KOPT-K1 (cell line): Measurements from ENCODE around the gene LACTB.

Experiments used
- H3K27ac ChIP-seq: fragments of 200-600 bp; sonication (generic); 2 replicates; pipeline ENCODE4 v1.5.1; 2016; ENCODE audit warnings: antibody characterized with exemption, mild to moderate bottlenecking, low read depth, low read length; ENCODE audit not compliant: poor library complexity, severe bottlenecking
- H3K36me3 ChIP-seq: fragments of 200-600 bp; sonication (generic); 2 replicates; pipeline ENCODE4 v1.5.1; 2017; ENCODE audit warnings: antibody characterized with exemption, mild to moderate bottlenecking, low read length, moderate library complexity; ENCODE audit not compliant: insufficient read depth
- H3K9me3 ChIP-seq: fragments of 200-600 bp; sonication (generic); 2 replicates; pipeline ENCODE4 v1.5.1; 2017; ENCODE audit warnings: antibody characterized with exemption, low read length, mild to moderate bottlenecking; ENCODE audit not compliant: insufficient read depth, poor library complexity, severe bottlenecking

The LACTB gene

GRCh38 chr15:63135281-63135680 lies 13.6 kb downstream of the LACTB start:
- H3K36me3 ChIP-seq, result no peaks in the 10 kb centered on the region
- no peak overlapping the region for H3K27ac ChIP-seq
- H3K9me3 ChIP-seq, result no peaks in the 10 kb centered on the region

- no peak overlapping the region for H3K27ac ChIP-seq
- no peaks in the 10 kb centered on the region for H3K9me3 ChIP-seq
- H3K36me3 ChIP-seq, result no peaks in the 10 kb centered on the region
Observed at GRCh38 chr15:63135804-63136203, 14.1 kb downstream of the LACTB start.

GRCh38 chr15:63136742-63137141 lies 15.1 kb downstream of the LACTB start:
- no peaks in the 10 kb centered on the region for H3K9me3 ChIP-seq
- H3K36me3 ChIP-seq, result no peaks in the 10 kb centered on the region
- H3K27ac ChIP-seq, result no peak overlapping the region

- no peaks in the 10 kb centered on the region for H3K9me3 ChIP-seq
- H3K36me3 ChIP-seq, result no peaks in the 10 kb centered on the region
- H3K27ac ChIP-seq, result no peak overlapping the region
Observed at GRCh38 chr15:63140936-63141335, 19.3 kb downstream of the LACTB start.

GRCh38 chr15:63145426-63145825 lies 23.8 kb downstream of the LACTB start:
- no peaks in the 10 kb centered on the region for H3K9me3 ChIP-seq
- no peak overlapping the region for H3K27ac ChIP-seq
- no peaks in the 10 kb centered on the region for H3K36me3 ChIP-seq

GRCh38 chr15:63146684-63147083 lies 25.0 kb downstream of the LACTB start:
- Histone ChIP-seq H3K27ac (no peak overlapping the region), H3K9me3 (no peaks in the 10 kb centered on the region), H3K36me3 (peaks cover 2% of the 10 kb centered on the region; the same call in 1 of the 2 replicates)

- Histone ChIP-seq H3K36me3 (peaks cover 17% of the 10 kb centered on the region; the same call in 1 of the 2 replicates), H3K27ac (no peak overlapping the region), H3K9me3 (no peaks in the 10 kb centered on the region)
Observed at GRCh38 chr15:63151665-63152064, 30.0 kb downstream of the LACTB start.

GRCh38 chr15:63155486-63155885 lies 33.8 kb downstream of the LACTB start:
- no peak overlapping the region for H3K27ac ChIP-seq
- peaks cover 17% of the 10 kb centered on the region; the same call in 1 of the 2 replicates for H3K36me3 ChIP-seq
- no peaks in the 10 kb centered on the region for H3K9me3 ChIP-seq

GRCh38 chr15:63156086-63156710 lies 34.5 kb downstream of the LACTB start:
- peak overlapping the region; percentile 66 for H3K27ac ChIP-seq
- H3K36me3 ChIP-seq, result peaks cover 17% of the 10 kb centered on the region; the same call in 1 of the 2 replicates
- no peaks in the 10 kb centered on the region for H3K9me3 ChIP-seq

GRCh38 chr15:63156755-63157117 lies 35.1 kb downstream of the LACTB start:
- Histone ChIP-seq H3K36me3 (peaks cover 15% of the 10 kb centered on the region; the same call in 1 of the 2 replicates), H3K9me3 (no peaks in the 10 kb centered on the region), H3K27ac (peak overlapping the region; percentile 66)

GRCh38 chr15:63157118-63157843 lies 35.6 kb downstream of the LACTB start, which contains the start of gene RPS27L:
Gene RPS27L, minus strand, starts transcription at chr15:63157477. Its CDS starts 72 bp downstream, at chr15:63157405.
- H3K27ac ChIP-seq, result peak within 1 kb of the TSS; percentile 66
- no peaks in the 10 kb centered on the region for H3K9me3 ChIP-seq
- peaks cover 11% of the 10 kb centered on the region; the same call in 1 of the 2 replicates for H3K36me3 ChIP-seq

GRCh38 chr15:63157891-63158431 lies 36.3 kb downstream of the LACTB start:
- H3K27ac ChIP-seq, result peak overlapping the region; percentile 66
- peaks cover 5% of the 10 kb centered on the region; the same call in 1 of the 2 replicates for H3K36me3 ChIP-seq
- no peaks in the 10 kb centered on the region for H3K9me3 ChIP-seq

GRCh38 chr15:63160638-63161037 lies 39.0 kb downstream of the LACTB start:
- no peaks in the 10 kb centered on the region for H3K9me3 ChIP-seq
- no peaks in the 10 kb centered on the region for H3K36me3 ChIP-seq
- no peak overlapping the region for H3K27ac ChIP-seq

GRCh38 chr15:63163217-63163616 lies 41.6 kb downstream of the LACTB start:
- no peaks in the 10 kb centered on the region for H3K9me3 ChIP-seq
- H3K36me3 ChIP-seq, result no peaks in the 10 kb centered on the region

GRCh38 chr15:63165166-63165859 lies 43.7 kb downstream of the LACTB start:
- H3K27ac ChIP-seq, result no peak overlapping the region
- no peaks in the 10 kb centered on the region for H3K36me3 ChIP-seq
- H3K9me3 ChIP-seq, result no peaks in the 10 kb centered on the region

More at GRCh38 chr15:63163217-63163616, 41.6 kb downstream of the LACTB start:
- H3K27ac ChIP-seq, result no peak overlapping the region
